Effector memory CD8-positive, alpha-beta T cell (primary cell): ENCODE measurements around the gene GABRD.

ENCODE experiments used
- ATAC-seq: fragments of 150-1000 bp; cut with Tn5 transposase; replicated peaks from 2 replicates; pipeline ENCODE4 v1.10.0; 2021; ENCODE audit warnings: mild to moderate bottlenecking, moderate library complexity
- DNase-seq, 3 experiments: peaks; one replicate each; pipeline ENCODE4 v3.0.0; 2021
- H3K27ac Mint-ChIP-seq, 2 donors: one replicate each; pipeline ENCODE4 v1.8.0; 2022; ENCODE audit warnings: mild to moderate bottlenecking in 2 of 2, mixed read lengths in 2 of 2, moderate library complexity in 2 of 2
- H3K27me3 Mint-ChIP-seq, 2 donors: one replicate each; pipeline ENCODE4 v1.8.0; 2022; ENCODE audit warnings: mixed read lengths in 2 of 2
- H3K36me3 Mint-ChIP-seq: one replicate; pipeline ENCODE4 v1.8.0; 2022; ENCODE audit warnings: mild to moderate bottlenecking, moderate library complexity, mixed read lengths; ENCODE audit not compliant: insufficient read depth
- H3K4me1 Mint-ChIP-seq, 2 donors: one replicate each; pipeline ENCODE4 v1.8.0; 2022; ENCODE audit warnings: low read depth in 2 of 2, mixed read lengths in 2 of 2
- H3K4me3 Mint-ChIP-seq, 2 donors: one replicate each; pipeline ENCODE4 v1.8.0; 2022; ENCODE audit warnings: mild to moderate bottlenecking in 2 of 2, mixed read lengths in 2 of 2, moderate library complexity in 2 of 2
- H3K9me3 Mint-ChIP-seq, 2 donors: one replicate each; pipeline ENCODE4 v1.8.0; 2022; ENCODE audit warnings: mixed read lengths in 2 of 2

GABRD gene

DNA sequence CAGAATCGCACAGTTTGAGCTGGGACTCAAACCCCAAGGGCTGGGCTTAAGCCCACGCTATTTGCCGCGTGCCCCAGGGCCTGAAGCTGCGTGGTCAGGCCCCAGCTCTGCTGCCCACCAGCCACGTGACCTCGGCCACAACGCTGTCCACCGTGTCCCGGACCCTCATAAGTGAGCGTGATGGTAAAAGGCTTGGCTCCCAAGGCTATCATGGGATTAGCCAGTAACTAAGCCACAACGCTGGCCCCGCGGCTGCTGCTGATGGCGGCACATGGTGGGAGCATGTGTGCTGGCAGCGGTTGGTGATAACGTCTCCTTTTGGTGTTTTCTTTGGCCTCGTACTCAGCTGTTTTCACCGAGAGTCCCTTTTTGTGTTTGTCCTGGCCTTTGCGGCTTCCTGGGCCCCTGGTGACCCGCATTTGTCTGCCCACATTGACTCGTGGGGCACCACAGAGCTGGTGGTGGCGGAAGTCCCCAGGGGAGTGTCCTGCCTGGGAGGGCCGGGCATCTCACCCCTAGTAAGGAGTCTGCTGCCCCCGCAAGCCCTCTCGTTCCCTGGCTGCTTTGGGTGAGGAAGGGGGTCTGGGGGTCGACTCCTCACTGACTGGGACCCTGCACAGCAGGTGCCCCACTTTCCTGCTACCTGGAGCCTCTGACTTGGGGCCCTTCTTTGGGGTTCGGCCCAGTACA, 60.4 kb downstream of the GABRD start:
- Mint-ChIP-seq H3K9me3 (peaks cover 11 to 18% of the 10 kb centered on the region in 2 donors), H3K36me3 (peaks cover 7% of the 10 kb centered on the region), H3K27me3 (no peaks in the 10 kb centered on the region), H3K4me3 (no peak overlapping the region), H3K4me1 (peaks cover 3 to 18% of the 10 kb centered on the region in 2 donors), H3K27ac (no peak overlapping the region)
- no peak for DNase-seq
- no peak for ATAC-seq

DNA sequence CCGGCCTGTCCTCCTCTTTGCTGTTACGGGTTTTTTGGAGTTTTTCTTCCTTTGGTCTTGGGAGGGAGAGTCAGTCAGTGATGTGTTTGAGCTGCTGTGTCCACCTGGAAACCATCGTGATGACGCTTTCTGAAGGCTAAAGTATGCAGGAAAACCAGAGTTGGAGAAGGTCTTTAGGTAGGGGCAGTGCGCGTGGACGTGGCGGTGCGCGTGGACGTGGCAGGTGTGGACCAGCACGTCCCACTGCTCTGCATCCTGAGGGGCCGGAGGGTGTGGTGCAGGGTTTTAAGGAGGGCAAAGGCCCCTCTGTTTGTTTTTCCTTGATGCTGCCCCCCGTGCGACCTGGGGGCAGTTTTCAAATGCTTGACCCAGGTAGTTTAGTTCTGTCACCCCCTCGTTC, 61.0 kb downstream of the GABRD start:
- DNase-seq = no peak
- H3K27me3 Mint-ChIP-seq = no peaks in the 10 kb centered on the region
- no peak overlapping the region for H3K27ac Mint-ChIP-seq
- H3K4me3 Mint-ChIP-seq = no peak overlapping the region
- peaks cover 11 to 18% of the 10 kb centered on the region in 2 donors for H3K9me3 Mint-ChIP-seq
- peaks cover 3 to 12% of the 10 kb centered on the region in 2 donors for H3K4me1 Mint-ChIP-seq
- H3K36me3 Mint-ChIP-seq = peaks cover 3% of the 10 kb centered on the region
- no peak for ATAC-seq
